ENCODE measurements around the gene WT1.

The WT1 gene

GRCh38 chr11:32340181-32340580 is 95.2 kb downstream of the WT1 start:
- TF ChIP-seq FOXP2 (optimal IDR thresholded peaks at IDR 0.05; ENCODE audit: borderline replicate concordance, extremely low read depth, extremely low read length, insufficient read depth): no peak
- no peak for TF ChIP-seq SIN3A (IDR thresholded peaks at IDR 0.05; ENCODE audit: borderline replicate concordance, insufficient read depth, low read length)
- TF ChIP-seq, protein P1, sequence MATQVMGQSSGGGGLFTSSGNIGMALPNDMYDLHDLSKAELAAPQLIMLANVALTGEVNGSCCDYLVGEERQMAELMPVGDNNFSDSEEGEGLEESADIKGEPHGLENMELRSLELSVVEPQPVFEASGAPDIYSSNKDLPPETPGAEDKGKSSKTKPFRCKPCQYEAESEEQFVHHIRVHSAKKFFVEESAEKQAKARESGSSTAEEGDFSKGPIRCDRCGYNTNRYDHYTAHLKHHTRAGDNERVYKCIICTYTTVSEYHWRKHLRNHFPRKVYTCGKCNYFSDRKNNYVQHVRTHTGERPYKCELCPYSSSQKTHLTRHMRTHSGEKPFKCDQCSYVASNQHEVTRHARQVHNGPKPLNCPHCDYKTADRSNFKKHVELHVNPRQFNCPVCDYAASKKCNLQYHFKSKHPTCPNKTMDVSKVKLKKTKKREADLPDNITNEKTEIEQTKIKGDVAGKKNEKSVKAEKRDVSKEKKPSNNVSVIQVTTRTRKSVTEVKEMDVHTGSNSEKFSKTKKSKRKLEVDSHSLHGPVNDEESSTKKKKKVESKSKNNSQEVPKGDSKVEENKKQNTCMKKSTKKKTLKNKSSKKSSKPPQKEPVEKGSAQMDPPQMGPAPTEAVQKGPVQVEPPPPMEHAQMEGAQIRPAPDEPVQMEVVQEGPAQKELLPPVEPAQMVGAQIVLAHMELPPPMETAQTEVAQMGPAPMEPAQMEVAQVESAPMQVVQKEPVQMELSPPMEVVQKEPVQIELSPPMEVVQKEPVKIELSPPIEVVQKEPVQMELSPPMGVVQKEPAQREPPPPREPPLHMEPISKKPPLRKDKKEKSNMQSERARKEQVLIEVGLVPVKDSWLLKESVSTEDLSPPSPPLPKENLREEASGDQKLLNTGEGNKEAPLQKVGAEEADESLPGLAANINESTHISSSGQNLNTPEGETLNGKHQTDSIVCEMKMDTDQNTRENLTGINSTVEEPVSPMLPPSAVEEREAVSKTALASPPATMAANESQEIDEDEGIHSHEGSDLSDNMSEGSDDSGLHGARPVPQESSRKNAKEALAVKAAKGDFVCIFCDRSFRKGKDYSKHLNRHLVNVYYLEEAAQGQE (IDR thresholded peaks at IDR 0.05; ENCODE audit: insufficient read depth in 1 of 2, low read depth in 2 of 2, low read length in 2 of 2): no peak
- no peak for TF ChIP-seq POLR2AphosphoS5 (IDR thresholded peaks at IDR 0.05; ENCODE audit: low read depth, low read length)
- no peak for TF ChIP-seq TAF1 (IDR thresholded peaks at IDR 0.05; ENCODE audit: borderline replicate concordance, insufficient read depth, low read length)
